ENCODE measurements around the gene SPPL2C. TPM values are rescaled to one million over a fixed set of nuclear protein-coding genes. Genes with fewer than 3 reads are reported as not detected.

The SPPL2C gene
- total RNA-seq, 6 donors from 2014 or later: not detected

- no peak overlapping the region for H3K4me3 ChIP-seq
- peaks cover 0 to 4% (median 0%) of the 10 kb centered on the region in 4 donors for H3K4me1 ChIP-seq
- no peaks in the 10 kb centered on the region for H3K36me3 ChIP-seq
- TF ChIP-seq EP300 (IDR thresholded peaks at IDR 0.05) (no peak), CTCF (IDR thresholded peaks at IDR 0.05) (no peak), POLR2AphosphoS5 (IDR thresholded peaks at IDR 0.05) (no peak), POLR2A (IDR thresholded peaks at IDR 0.05) (no peak)
- no peak overlapping the region for H3K27ac ChIP-seq
- no peaks in the 10 kb centered on the region for H3K9me3 ChIP-seq
- no peak for DNase-seq
- no peak for ATAC-seq (ENCODE audit: low FRiP score in 2 of 2)
- H3K27me3 ChIP-seq: no peaks in the 10 kb centered on the region
- WGBS, 2 donors: 23 to 59% methylated on average over 5 to 9 of the region's 9 CpGs
Measured at GRCh38 chr17:45828171-45828570, 16.5 kb upstream of the SPPL2C start.

GRCh38 chr17:45828582-45829133, 16.0 kb upstream of the SPPL2C start:
- Histone ChIP-seq H3K4me1 (peaks cover 0 to 4% (median 0%) of the 10 kb centered on the region in 4 donors), H3K9me3 (no peaks in the 10 kb centered on the region), H3K36me3 (no peaks in the 10 kb centered on the region), H3K27ac (no peak overlapping the region), H3K4me3 (no peak overlapping the region), H3K27me3 (no peaks in the 10 kb centered on the region)
- ATAC-seq (ENCODE audit: low FRiP score in 2 of 2): no peak
- TF ChIP-seq POLR2A (IDR thresholded peaks at IDR 0.05): no peak
- TF ChIP-seq CTCF (IDR thresholded peaks at IDR 0.05): no peak
- TF ChIP-seq POLR2AphosphoS5 (IDR thresholded peaks at IDR 0.05): no peak
- WGBS, 2 donors: 76 to 81% methylated on average over 8 to 15 of the region's 15 CpGs
- DNase-seq: no peak

GRCh38 chr17:45833920-45834319, 10.8 kb upstream of the SPPL2C start:
- ATAC-seq (ENCODE audit: low FRiP score in 2 of 2) (no peak), DNase-seq (peak in 1 of 2 donors; percentile 59)
- 56% methylated on average over 5 of the region's 6 CpGs; no CpG with 5 or more reads in 1 of the 2 donors for WGBS, 2 donors
- Histone ChIP-seq H3K36me3 (no peaks in the 10 kb centered on the region), H3K27me3 (no peaks in the 10 kb centered on the region), H3K27ac (no peak overlapping the region), H3K4me1 (peaks cover 0 to 4% (median 0%) of the 10 kb centered on the region in 4 donors), H3K4me3 (no peak overlapping the region), H3K9me3 (no peaks in the 10 kb centered on the region)
- TF ChIP-seq POLR2A (IDR thresholded peaks at IDR 0.05): no peak

GRCh38 chr17:45834471-45835396, 9.9 kb upstream of the SPPL2C start:
- ATAC-seq (ENCODE audit: low FRiP score in 2 of 2) (no peak), DNase-seq (peak in 1 of 2 donors; percentile 72)
- Histone ChIP-seq H3K9me3 (no peaks in the 10 kb centered on the region), H3K4me3 (no peak overlapping the region), H3K27ac (no peak overlapping the region), H3K27me3 (no peaks in the 10 kb centered on the region), H3K36me3 (no peaks in the 10 kb centered on the region), H3K4me1 (peaks cover 0 to 4% (median 0%) of the 10 kb centered on the region in 4 donors)
- TF ChIP-seq POLR2A (IDR thresholded peaks at IDR 0.05) (no peak), EP300 (IDR thresholded peaks at IDR 0.05) (no peak), POLR2AphosphoS5 (IDR thresholded peaks at IDR 0.05) (no peak), CTCF (IDR thresholded peaks at IDR 0.05) (no peak)
- WGBS, 2 donors: 71 to 84% methylated on average over 7 to 22 of the region's 26 CpGs

GRCh38 chr17:45835481-45835880, 9.2 kb upstream of the SPPL2C start:
- Histone ChIP-seq H3K27me3 (no peaks in the 10 kb centered on the region), H3K4me3 (no peak overlapping the region), H3K9me3 (no peaks in the 10 kb centered on the region), H3K27ac (no peak overlapping the region), H3K4me1 (peaks cover 0 to 4% (median 0%) of the 10 kb centered on the region in 4 donors), H3K36me3 (no peaks in the 10 kb centered on the region)
- 77 to 81% methylated on average over 5 of the region's 5 CpGs for WGBS, 2 donors
- no peak for TF ChIP-seq POLR2AphosphoS5 (IDR thresholded peaks at IDR 0.05)
- no peak for TF ChIP-seq EP300 (IDR thresholded peaks at IDR 0.05)
- DNase-seq (peak in 1 of 2 donors; percentile 45), ATAC-seq (ENCODE audit: low FRiP score in 2 of 2) (no peak)
